PC-9 (cell line): ENCODE data around the gene ADCY3.

Source experiments
- CTCF ChIP-seq: fragments of 200-600 bp; sonication (generic); conservative IDR thresholded peaks from 2 replicates; pipeline ENCODE4 v1.6.1; 2017; ENCODE audit warnings: mixed run types, antibody characterized with exemption, mild to moderate bottlenecking, moderate library complexity
- EZH2 ChIP-seq: fragments of 200-600 bp; sonication (generic); IDR thresholded peaks from 2 replicates; pipeline ENCODE4 v1.8.0; 2017; ENCODE audit warnings: antibody characterized with exemption, low read depth

GRCh38 chr2:24853996-24854395 lies 66.0 kb downstream of the ADCY3 start:
- TF ChIP-seq CTCF = no peak
- TF ChIP-seq EZH2 = no peak
